Hepatocyte (in vitro differentiated cells): ENCODE results near the gene MTX1.
"Not testable (repeated sequence)": the region's sequence is repeated elsewhere in the genome, so short reads cannot be mapped to it uniquely, and the experiment has no call there.

Experiments used
- CTCF ChIP-seq: fragments of 200-600 bp; sonication (generic); IDR thresholded peaks from 2 replicates; pipeline ENCODE4 v1.5.1; 2016; ENCODE audit warnings: antibody characterized with exemption, mild to moderate bottlenecking; ENCODE audit not compliant: poor library complexity
- EZH2 ChIP-seq: fragments of 200-600 bp; sonication (generic); IDR thresholded peaks from 2 replicates; pipeline ENCODE4 v1.6.1; 2016; ENCODE audit warnings: antibody characterized with exemption, mild to moderate bottlenecking, borderline replicate concordance
- EZH2phosphoT487 ChIP-seq: fragments of 200-600 bp; sonication (generic); IDR thresholded peaks from one replicate; pipeline ENCODE4 v1.6.1; 2018; ENCODE audit warnings: antibody characterized with exemption, mild to moderate bottlenecking, low read depth, moderate library complexity; ENCODE audit not compliant: unreplicated experiment, severe bottlenecking

GRCh38 chr1:155193991-155194240 lies 14.6 kb upstream of the MTX1 start:
- not testable (repeated sequence) for TF ChIP-seq CTCF, EZH2, EZH2phosphoT487
